ENCODE measurements around the gene CCDC196.
"Not testable (repeated sequence)": the region's sequence is repeated elsewhere in the genome, so short reads cannot be mapped to it uniquely, and the experiment has no call there.

The CCDC196 gene

DNA sequence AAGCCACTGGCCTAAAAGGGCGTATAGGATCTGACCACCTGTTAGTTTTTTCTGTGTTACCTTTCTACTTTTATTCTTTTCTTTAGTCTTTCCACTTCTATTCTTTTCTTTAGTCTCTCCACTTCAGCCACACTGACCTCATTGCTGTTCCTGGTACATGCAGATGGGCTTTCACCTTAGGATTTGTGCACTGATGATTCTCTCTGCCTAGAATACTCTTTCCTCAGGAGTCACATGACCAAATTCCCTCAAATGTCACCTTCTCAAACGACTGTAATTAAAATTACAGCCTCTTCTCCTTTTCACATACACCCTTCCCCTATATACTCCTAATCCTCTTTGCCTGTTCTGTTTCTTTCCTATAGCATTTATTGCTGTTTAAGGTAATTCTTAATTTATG is 57.8 kb downstream of the CCDC196 start:
- H3K4me3 ChIP-seq (ENCODE audit: low read length), result no peak overlapping the region
- TF ChIP-seq, protein P1, sequence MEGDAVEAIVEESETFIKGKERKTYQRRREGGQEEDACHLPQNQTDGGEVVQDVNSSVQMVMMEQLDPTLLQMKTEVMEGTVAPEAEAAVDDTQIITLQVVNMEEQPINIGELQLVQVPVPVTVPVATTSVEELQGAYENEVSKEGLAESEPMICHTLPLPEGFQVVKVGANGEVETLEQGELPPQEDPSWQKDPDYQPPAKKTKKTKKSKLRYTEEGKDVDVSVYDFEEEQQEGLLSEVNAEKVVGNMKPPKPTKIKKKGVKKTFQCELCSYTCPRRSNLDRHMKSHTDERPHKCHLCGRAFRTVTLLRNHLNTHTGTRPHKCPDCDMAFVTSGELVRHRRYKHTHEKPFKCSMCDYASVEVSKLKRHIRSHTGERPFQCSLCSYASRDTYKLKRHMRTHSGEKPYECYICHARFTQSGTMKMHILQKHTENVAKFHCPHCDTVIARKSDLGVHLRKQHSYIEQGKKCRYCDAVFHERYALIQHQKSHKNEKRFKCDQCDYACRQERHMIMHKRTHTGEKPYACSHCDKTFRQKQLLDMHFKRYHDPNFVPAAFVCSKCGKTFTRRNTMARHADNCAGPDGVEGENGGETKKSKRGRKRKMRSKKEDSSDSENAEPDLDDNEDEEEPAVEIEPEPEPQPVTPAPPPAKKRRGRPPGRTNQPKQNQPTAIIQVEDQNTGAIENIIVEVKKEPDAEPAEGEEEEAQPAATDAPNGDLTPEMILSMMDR (IDR thresholded peaks at IDR 0.05; ENCODE audit: insufficient read depth, low read depth, low read length, missing control alignments), result no peak
- DNase-seq (ENCODE audit: low read depth), result no peak

DNA sequence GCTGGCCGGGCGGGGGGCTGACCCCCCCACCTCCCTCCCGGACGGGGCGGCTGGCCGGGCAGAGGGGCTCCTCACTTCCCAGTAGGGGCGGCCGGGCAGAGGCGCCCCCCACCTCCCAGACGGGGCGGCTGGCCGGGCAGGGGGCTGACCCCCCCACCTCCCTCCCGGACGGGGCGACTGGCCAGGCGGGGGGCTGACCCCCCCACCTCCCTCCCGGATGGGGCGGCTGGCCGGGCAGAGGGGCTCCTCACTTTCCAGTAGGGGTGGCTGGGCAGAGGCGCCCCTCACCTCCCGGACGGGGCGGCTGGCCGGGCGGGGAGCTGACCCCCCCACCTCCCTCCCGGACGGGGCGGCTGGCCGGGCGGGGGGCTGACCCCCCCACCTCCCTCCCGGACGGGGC is 59.0 kb downstream of the CCDC196 start:
- not testable (repeated sequence) for DNase-seq (ENCODE audit: low read depth); H3K4me3 ChIP-seq (ENCODE audit: low read length)

DNA sequence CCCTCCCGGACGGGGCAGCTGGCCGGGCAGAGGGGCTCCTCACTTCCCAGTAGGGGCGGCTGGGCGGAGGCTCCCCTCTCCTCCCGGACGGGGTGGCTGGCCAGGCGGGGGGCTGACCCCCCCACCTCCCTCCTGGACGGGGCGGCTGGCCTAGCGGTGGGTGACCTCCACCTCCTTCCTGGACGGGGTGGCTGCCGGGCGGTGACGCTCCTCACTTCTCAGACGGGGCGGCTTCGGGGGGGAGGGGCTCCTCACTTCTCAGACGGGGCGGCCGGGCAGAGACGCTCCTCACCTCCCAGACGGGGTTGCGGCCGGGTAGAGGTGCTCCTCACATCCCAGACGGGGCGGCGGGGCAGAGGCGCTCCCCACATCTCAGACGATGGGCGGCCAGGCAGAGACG is 59.6 kb downstream of the CCDC196 start:
- H3K4me3 ChIP-seq (ENCODE audit: low read length); DNase-seq (ENCODE audit: low read depth): not testable (repeated sequence)
